Activated naive CD8-positive, alpha-beta T cell treated with anti-CD3 and anti-CD28 coated beads, Interleukin-2, amount 10 ng/mL, durations not matched to agents 7 days and 5 days (primary cell): ENCODE measurements around the gene BAMBI. TPM values are rescaled to one million over a fixed set of nuclear protein-coding genes. Genes with fewer than 3 reads are reported as not detected.
"Not testable (repeated sequence)": the region's sequence is repeated elsewhere in the genome, so short reads cannot be mapped to it uniquely, and the experiment has no call there.

Experiments used
- ATAC-seq: fragments of 150-1000 bp; cut with Tn5 transposase; one replicate; pipeline ENCODE4 v1.10.0; 2021; ENCODE audit warnings: low read depth, moderate library complexity
- POLR2A ChIA-PET: fragments of 350-600 bp; sonication (Branson Sonifier 250); formaldehyde crosslinking; loops from one replicate; lab custom pipeline; 2021; ENCODE audit warnings: antibody characterized with exemption; lab: Charles Lee
- DNase-seq: peaks from one replicate; pipeline ENCODE4 v3.0.0; 2021
- H3K27ac Mint-ChIP-seq: one replicate; pipeline ENCODE4 v1.8.0; 2022; ENCODE audit warnings: mild to moderate bottlenecking, mixed read lengths
- H3K27me3 Mint-ChIP-seq: one replicate; pipeline ENCODE4 v1.8.0; 2022; ENCODE audit warnings: mild to moderate bottlenecking, moderate library complexity, mixed read lengths
- H3K36me3 Mint-ChIP-seq: one replicate; pipeline ENCODE4 v1.8.0; 2021; ENCODE audit warnings: mild to moderate bottlenecking, mixed read lengths
- H3K4me1 Mint-ChIP-seq: one replicate; pipeline ENCODE4 v1.8.0; 2021; ENCODE audit warnings: mixed read lengths
- H3K4me3 Mint-ChIP-seq: one replicate; pipeline ENCODE4 v1.8.0; 2022; ENCODE audit warnings: mild to moderate bottlenecking, moderate library complexity, mixed read lengths
- H3K9me3 Mint-ChIP-seq: one replicate; pipeline ENCODE4 v1.8.0; 2021; ENCODE audit warnings: mixed read lengths
- total RNA-seq, 2 experiments: library from RNA; stranded (reverse); gene quantifications; one replicate each; pipeline ENCODE4 v1.2.3, GENCODE V29; 2021

Gene BAMBI, protein sequence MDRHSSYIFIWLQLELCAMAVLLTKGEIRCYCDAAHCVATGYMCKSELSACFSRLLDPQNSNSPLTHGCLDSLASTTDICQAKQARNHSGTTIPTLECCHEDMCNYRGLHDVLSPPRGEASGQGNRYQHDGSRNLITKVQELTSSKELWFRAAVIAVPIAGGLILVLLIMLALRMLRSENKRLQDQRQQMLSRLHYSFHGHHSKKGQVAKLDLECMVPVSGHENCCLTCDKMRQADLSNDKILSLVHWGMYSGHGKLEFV
- total RNA-seq, result under 1 TPM; 0.30 to 0.31 TPM

- no peak within 1 kb of the TSS for H3K27ac Mint-ChIP-seq
- ATAC-seq, result peak; percentile 99
- POLR2A ChIA-PET, result no interaction called here
- H3K27me3 Mint-ChIP-seq, result peaks cover 77% of the 10 kb centered on the region
- DNase-seq, result peak; percentile 97
- peak within 1 kb of the TSS; percentile 76 for H3K4me3 Mint-ChIP-seq
- peaks cover 18% of the 10 kb centered on the region for H3K4me1 Mint-ChIP-seq
- H3K36me3 Mint-ChIP-seq, result no peaks in the 10 kb centered on the region
- H3K9me3 Mint-ChIP-seq, result no peaks in the 10 kb centered on the region
Measured at GRCh38 chr10:28676968-28677887, at the start of gene BAMBI. Gene BAMBI (plus strand): TSS chr10:28677521. CDS start chr10:28677898, 377 bp downstream.

GRCh38 chr10:28628184-28628893, 49.0 kb upstream of the BAMBI start:
- Mint-ChIP-seq H3K27me3 (peaks cover 7% of the 10 kb centered on the region), H3K27ac (no peak overlapping the region), H3K9me3 (no peaks in the 10 kb centered on the region), H3K4me1 (peaks cover 9% of the 10 kb centered on the region), H3K4me3 (no peak overlapping the region), H3K36me3 (peaks cover 2% of the 10 kb centered on the region)
- POLR2A ChIA-PET, result interaction anchor here (0.6 kb wide), 1 partner anchor 319 kb away, joined by 3 read pairs; no protein-coding TSS in a partner anchor
- ATAC-seq, result peak; percentile 75
- peak; percentile 72 for DNase-seq

DNA sequence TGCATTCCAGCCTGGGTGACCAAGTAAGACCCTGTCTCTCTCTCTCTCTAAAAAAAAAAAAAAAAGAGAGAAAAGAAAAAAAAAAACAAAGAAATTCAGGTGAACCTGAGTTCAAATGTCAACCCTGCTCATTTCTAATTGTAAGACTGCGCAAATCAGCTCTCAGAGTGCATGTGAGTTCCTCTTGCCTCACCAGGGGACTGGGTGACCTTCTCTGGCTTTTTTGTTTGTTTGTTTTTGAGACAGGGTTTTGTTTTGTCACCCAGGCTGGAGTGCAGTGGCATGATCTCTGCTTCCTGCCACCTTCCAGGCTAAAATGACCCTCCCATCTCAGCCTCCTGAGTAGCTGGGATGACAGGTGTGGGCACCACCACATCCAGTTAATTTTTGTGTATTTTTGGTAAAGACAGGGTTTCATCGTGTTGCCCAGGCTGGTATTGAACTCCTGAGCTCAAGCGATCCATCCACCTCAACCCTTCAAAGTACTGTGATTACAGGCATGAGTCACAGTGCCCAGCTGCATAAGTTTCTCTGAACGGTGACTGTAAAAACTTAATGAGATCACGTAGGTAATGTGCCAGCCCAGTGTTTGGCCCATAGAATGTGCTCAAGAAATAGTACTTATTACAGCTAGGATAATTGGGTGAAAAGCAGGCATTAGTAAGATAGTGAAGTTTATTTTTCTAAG, 45.3 kb upstream of the BAMBI start:
- no peaks in the 10 kb centered on the region for H3K9me3 Mint-ChIP-seq
- no peak overlapping the region for H3K4me3 Mint-ChIP-seq
- no peaks in the 10 kb centered on the region for H3K36me3 Mint-ChIP-seq
- no peak overlapping the region for H3K27ac Mint-ChIP-seq
- DNase-seq (no peak), ATAC-seq (no peak)
- H3K4me1 Mint-ChIP-seq, result peaks cover 6% of the 10 kb centered on the region
- POLR2A ChIA-PET, result no interaction called here
- H3K27me3 Mint-ChIP-seq, result peaks cover 9% of the 10 kb centered on the region

DNA sequence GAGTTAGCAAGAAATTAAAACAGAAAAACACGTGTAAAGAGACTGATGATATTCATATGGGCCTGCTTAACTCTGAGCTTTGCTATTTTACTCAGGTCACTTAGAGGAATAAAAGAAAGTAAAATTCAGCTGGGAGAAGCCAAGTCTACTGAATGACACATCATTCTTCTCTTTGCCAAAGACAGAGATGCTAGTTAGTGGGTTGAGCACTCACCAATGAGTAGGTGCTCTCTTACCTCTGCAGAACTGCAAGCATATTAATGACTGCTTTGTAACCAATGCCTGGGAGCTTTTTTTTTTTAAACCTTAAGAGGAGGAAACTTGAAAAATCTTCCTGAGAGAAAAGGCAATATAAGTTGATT, 44.8 kb upstream of the BAMBI start:
- H3K4me3 Mint-ChIP-seq, result no peak overlapping the region
- ATAC-seq, result no peak
- H3K27me3 Mint-ChIP-seq, result peaks cover 5% of the 10 kb centered on the region
- no peaks in the 10 kb centered on the region for H3K9me3 Mint-ChIP-seq
- H3K27ac Mint-ChIP-seq, result no peak overlapping the region
- H3K36me3 Mint-ChIP-seq, result no peaks in the 10 kb centered on the region
- peaks cover 6% of the 10 kb centered on the region for H3K4me1 Mint-ChIP-seq
- POLR2A ChIA-PET, result no interaction called here
- no peak for DNase-seq

DNA sequence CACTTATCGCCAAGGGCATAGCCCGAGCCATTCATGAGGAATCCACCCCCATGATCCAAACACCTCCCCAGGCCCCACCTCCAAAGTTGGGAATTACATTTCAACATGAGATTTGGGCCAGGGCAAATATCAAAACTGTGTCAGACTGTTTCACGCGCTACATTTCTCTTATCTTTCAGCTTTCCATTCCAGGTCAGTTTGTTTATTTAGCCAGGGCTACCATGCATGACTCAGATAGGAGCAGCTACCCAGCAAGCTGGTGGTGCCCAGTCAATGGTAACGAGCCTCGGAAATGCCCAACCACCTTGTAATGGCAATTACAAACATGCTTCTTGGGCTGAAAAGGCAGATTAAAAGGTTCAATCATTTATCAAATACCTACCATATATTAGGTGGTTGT, 43.6 kb upstream of the BAMBI start:
- Mint-ChIP-seq H3K27ac (peak overlapping the region; percentile 43), H3K4me1 (no peaks in the 10 kb centered on the region), H3K9me3 (no peaks in the 10 kb centered on the region), H3K36me3 (no peaks in the 10 kb centered on the region), H3K27me3 (peaks cover 5% of the 10 kb centered on the region), H3K4me3 (no peak overlapping the region)
- no peak for DNase-seq
- POLR2A ChIA-PET, result no interaction called here
- ATAC-seq, result no peak

DNA sequence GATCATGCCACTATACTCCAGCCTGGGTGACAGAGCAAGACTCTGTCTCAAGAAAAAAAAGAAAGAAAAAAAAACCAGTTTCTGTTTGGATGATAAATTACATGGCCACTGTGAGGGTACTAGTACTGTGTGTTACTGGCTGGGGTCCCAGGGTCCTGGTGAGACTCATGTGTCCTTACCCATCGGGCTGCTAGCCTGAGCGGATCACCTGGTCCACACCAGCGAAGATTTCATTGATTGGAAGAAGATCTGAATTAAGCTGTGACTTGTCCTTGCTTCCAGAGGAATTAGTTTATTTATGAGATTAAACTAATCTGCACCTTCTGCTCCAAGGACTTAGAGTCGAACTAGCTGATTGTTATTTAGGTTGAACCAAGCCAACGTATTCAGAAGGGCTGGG, 40.0 kb upstream of the BAMBI start:
- POLR2A ChIA-PET, result no interaction called here
- Mint-ChIP-seq H3K27me3 (peaks cover 2% of the 10 kb centered on the region), H3K4me1 (no peaks in the 10 kb centered on the region), H3K4me3 (no peak overlapping the region), H3K36me3 (no peaks in the 10 kb centered on the region), H3K27ac (no peak overlapping the region), H3K9me3 (no peaks in the 10 kb centered on the region)
- ATAC-seq (no peak), DNase-seq (no peak)

GRCh38 chr10:28638392-28638791, 38.9 kb upstream of the BAMBI start:
- Mint-ChIP-seq H3K4me1 (no peaks in the 10 kb centered on the region), H3K9me3 (no peaks in the 10 kb centered on the region), H3K27me3 (peaks cover under 1% of the 10 kb centered on the region), H3K36me3 (no peaks in the 10 kb centered on the region), H3K27ac (no peak overlapping the region), H3K4me3 (no peak overlapping the region)
- POLR2A ChIA-PET, result no interaction called here
- ATAC-seq (no peak), DNase-seq (no peak)

GRCh38 chr10:28640551-28640950, 36.8 kb upstream of the BAMBI start:
- no peaks in the 10 kb centered on the region for H3K4me1 Mint-ChIP-seq
- no peak overlapping the region for H3K4me3 Mint-ChIP-seq
- ATAC-seq (no peak), DNase-seq (no peak)
- POLR2A ChIA-PET, result no interaction called here
- no peaks in the 10 kb centered on the region for H3K27me3 Mint-ChIP-seq
- no peak overlapping the region for H3K27ac Mint-ChIP-seq
- H3K9me3 Mint-ChIP-seq, result no peaks in the 10 kb centered on the region
- no peaks in the 10 kb centered on the region for H3K36me3 Mint-ChIP-seq

DNA sequence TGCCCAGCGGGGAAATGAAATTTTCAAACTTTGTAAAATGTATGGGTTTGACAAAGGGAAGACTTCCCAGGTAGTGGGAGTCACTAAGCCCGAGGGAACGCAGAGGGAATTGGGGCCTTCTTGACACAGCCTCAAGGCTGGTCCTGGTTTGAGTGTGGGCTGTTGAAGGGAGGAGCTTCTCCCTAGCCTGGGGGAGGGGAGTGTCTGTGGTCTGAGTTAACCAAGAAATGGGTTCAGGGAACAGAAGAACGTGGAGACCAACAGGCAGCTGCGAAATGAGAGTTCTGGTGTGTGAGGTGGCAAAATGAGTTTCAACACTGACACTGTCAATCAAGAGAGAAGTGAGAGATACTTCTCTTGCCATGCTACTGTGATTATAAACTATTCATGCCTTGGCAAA, 32.7 kb upstream of the BAMBI start:
- no peaks in the 10 kb centered on the region for H3K9me3 Mint-ChIP-seq
- H3K27me3 Mint-ChIP-seq, result peaks cover 2% of the 10 kb centered on the region
- no peaks in the 10 kb centered on the region for H3K4me1 Mint-ChIP-seq
- ATAC-seq (no peak), DNase-seq (no peak)
- no peaks in the 10 kb centered on the region for H3K36me3 Mint-ChIP-seq
- H3K4me3 Mint-ChIP-seq, result no peak overlapping the region
- no peak overlapping the region for H3K27ac Mint-ChIP-seq
- POLR2A ChIA-PET, result no interaction called here

- ATAC-seq (no peak), DNase-seq (no peak)
- Mint-ChIP-seq H3K4me3 (no peak overlapping the region), H3K4me1 (no peaks in the 10 kb centered on the region), H3K27ac (no peak overlapping the region), H3K27me3 (peaks cover 5% of the 10 kb centered on the region), H3K9me3 (no peaks in the 10 kb centered on the region), H3K36me3 (no peaks in the 10 kb centered on the region)
- POLR2A ChIA-PET, result no interaction called here
Measured at GRCh38 chr10:28652106-28652505, 25.2 kb upstream of the BAMBI start.

DNA sequence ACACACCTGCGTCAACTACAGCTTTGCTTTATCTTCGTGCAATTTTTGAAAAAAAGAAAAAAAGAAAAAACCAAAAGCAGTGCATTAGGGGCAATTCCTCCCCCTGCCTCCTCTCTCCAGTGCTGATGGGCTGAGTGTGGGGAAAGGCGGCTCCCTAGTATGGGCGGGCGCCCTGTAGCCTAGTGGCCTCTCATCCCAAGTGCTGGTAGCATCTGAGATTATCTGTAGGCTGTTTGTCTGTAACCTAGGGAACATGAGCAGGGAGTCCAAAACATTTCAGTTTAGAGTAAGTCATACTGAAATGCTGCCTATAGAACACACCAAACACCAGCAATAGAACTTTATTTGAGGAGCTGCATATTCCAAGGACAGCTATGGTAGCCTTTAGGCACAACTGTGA, 24.6 kb upstream of the BAMBI start:
- peaks cover 3% of the 10 kb centered on the region for H3K27me3 Mint-ChIP-seq
- POLR2A ChIA-PET, result no interaction called here
- H3K9me3 Mint-ChIP-seq, result no peaks in the 10 kb centered on the region
- H3K27ac Mint-ChIP-seq, result no peak overlapping the region
- DNase-seq (no peak), ATAC-seq (no peak)
- no peaks in the 10 kb centered on the region for H3K4me1 Mint-ChIP-seq
- H3K4me3 Mint-ChIP-seq, result no peak overlapping the region
- no peaks in the 10 kb centered on the region for H3K36me3 Mint-ChIP-seq

DNA sequence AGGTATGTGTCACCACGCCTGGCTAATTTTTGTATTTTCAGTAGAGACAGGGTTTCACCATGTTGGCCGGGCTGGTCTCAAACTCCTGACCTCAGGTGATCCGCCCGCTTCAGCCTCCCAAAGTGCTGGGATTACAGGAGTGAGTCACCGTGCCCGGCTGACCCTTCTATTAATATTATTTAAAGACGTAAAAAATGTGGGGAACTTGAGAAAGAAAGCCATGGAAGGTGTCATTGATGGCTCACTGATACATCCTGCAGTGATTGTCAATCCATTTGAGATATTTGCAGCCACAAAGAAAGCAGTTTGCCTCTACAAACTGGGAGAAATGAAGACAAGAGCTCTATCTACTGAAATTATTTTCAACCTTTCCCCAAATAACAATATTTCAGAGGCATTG, 18.5 kb upstream of the BAMBI start:
- H3K27me3 Mint-ChIP-seq, H3K4me1 Mint-ChIP-seq, H3K9me3 Mint-ChIP-seq, H3K4me3 Mint-ChIP-seq, POLR2A ChIA-PET, H3K27ac Mint-ChIP-seq, ATAC-seq, H3K36me3 Mint-ChIP-seq, DNase-seq: not testable (repeated sequence)

DNA sequence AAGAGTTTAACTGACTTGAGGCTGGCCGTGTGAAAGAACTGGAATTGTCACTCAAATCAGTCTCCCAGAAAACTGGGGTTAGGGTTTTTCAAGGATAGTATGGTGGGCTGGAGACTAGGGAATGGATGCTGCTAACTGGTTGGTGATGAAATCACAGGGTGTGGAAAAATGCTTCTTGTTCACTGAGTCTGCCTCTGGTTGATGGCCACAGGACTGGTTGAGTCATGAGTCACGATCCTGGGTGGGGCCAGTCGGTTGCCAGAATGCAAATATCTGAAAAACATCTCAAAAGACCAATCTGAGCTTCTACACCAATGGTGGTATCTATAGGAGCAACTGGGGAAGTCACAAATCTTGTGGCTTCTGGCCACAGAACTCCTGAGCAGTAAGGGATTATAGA, 16.3 kb upstream of the BAMBI start:
- H3K4me1 Mint-ChIP-seq, result no peaks in the 10 kb centered on the region
- no peaks in the 10 kb centered on the region for H3K9me3 Mint-ChIP-seq
- no peak overlapping the region for H3K27ac Mint-ChIP-seq
- no peak for DNase-seq
- H3K36me3 Mint-ChIP-seq, result no peaks in the 10 kb centered on the region
- POLR2A ChIA-PET, result no interaction called here
- ATAC-seq, result no peak
- H3K4me3 Mint-ChIP-seq, result no peak overlapping the region
- peaks cover 12% of the 10 kb centered on the region for H3K27me3 Mint-ChIP-seq
